ENCODE measurements around the gene DBNL.

The DBNL gene

GRCh38 chr7:44042221-44042620 lies 2.3 kb upstream of the DBNL start:
- in situ Hi-C loops (cut with MboI; ENCODE audit: low sequenced_read_pairs) = no loop called here

GRCh38 chr7:44043902-44044301 lies 600 bp upstream of the DBNL start:
- in situ Hi-C loops (cut with MboI; ENCODE audit: low sequenced_read_pairs) = no loop called here

- in situ Hi-C loops (cut with MboI; ENCODE audit: low sequenced_read_pairs) = no loop called here
Observed at GRCh38 chr7:44045226-44046014, 918 bp downstream of the DBNL start.

- in situ Hi-C loops (cut with MboI; ENCODE audit: low sequenced_read_pairs) = no loop called here
Observed at GRCh38 chr7:44046321-44047061, 2.0 kb downstream of the DBNL start.

- in situ Hi-C loops (cut with MboI; ENCODE audit: low sequenced_read_pairs) = no loop called here
Observed at GRCh38 chr7:44048031-44048795, 3.7 kb downstream of the DBNL start.

GRCh38 chr7:44050121-44050914 lies 5.8 kb downstream of the DBNL start:
- in situ Hi-C loops (cut with MboI; ENCODE audit: low sequenced_read_pairs) = no loop called here

- in situ Hi-C loops (cut with MboI; ENCODE audit: low sequenced_read_pairs) = no loop called here
Observed at GRCh38 chr7:44050915-44051560, 6.5 kb downstream of the DBNL start.

- in situ Hi-C loops (cut with MboI; ENCODE audit: low sequenced_read_pairs) = no loop called here
Observed at GRCh38 chr7:44051611-44052220, 7.2 kb downstream of the DBNL start.

GRCh38 chr7:44052771-44053365 lies 8.4 kb downstream of the DBNL start:
- in situ Hi-C loops (cut with MboI; ENCODE audit: low sequenced_read_pairs) = no loop called here

GRCh38 chr7:44056681-44057080 lies 12.2 kb downstream of the DBNL start:
- in situ Hi-C loops (cut with MboI; ENCODE audit: low sequenced_read_pairs) = no loop called here

GRCh38 chr7:44057181-44057848 lies 12.8 kb downstream of the DBNL start:
- in situ Hi-C loops (cut with MboI; ENCODE audit: low sequenced_read_pairs) = no loop called here

- in situ Hi-C loops (cut with MboI; ENCODE audit: low sequenced_read_pairs) = no loop called here
Observed at GRCh38 chr7:44057849-44058758, 13.6 kb downstream of the DBNL start.

- in situ Hi-C loops (cut with MboI; ENCODE audit: low sequenced_read_pairs) = no loop called here
Observed at GRCh38 chr7:44058759-44059218, 14.3 kb downstream of the DBNL start.

GRCh38 chr7:44059219-44060090 lies 15.0 kb downstream of the DBNL start:
- in situ Hi-C loops (cut with MboI; ENCODE audit: low sequenced_read_pairs) = no loop called here

- in situ Hi-C loops (cut with MboI; ENCODE audit: low sequenced_read_pairs) = no loop called here
Observed at GRCh38 chr7:44060091-44060947, 15.8 kb downstream of the DBNL start.
